Osteoblast (primary cell): Measurements from ENCODE around the gene KCNQ5. TPM values are rescaled to one million over a fixed set of nuclear protein-coding genes. Genes with fewer than 3 reads are reported as not detected.

Source experiments
- DNase-seq: peaks from one replicate; pipeline ENCODE4 v3.0.0; 2011; ENCODE audit warnings: low spot score, mixed read lengths; ENCODE audit not compliant: insufficient read length; ENCODE audit errors: missing footprints
- H2AFZ ChIP-seq: 2 replicates; pipeline ENCODE4 v1.6.0; 2011; ENCODE audit warnings: mild to moderate bottlenecking, low read length
- H3K27ac ChIP-seq: 2 replicates; pipeline ENCODE4 v1.5.1; 2011; ENCODE audit warnings: mild to moderate bottlenecking, low read depth, low read length, moderate library complexity
- H3K27me3 ChIP-seq: 2 replicates; pipeline ENCODE4 v1.6.0; 2012; ENCODE audit warnings: mild to moderate bottlenecking, control low read depth, inconsistent platforms, low read length, moderate library complexity; ENCODE audit not compliant: insufficient read depth
- H3K36me3 ChIP-seq: 2 replicates; pipeline ENCODE4 v1.5.1; 2011; ENCODE audit warnings: mild to moderate bottlenecking, low read length, control low read depth, moderate library complexity; ENCODE audit not compliant: insufficient read depth
- H3K4me1 ChIP-seq: 2 replicates; pipeline ENCODE4 v1.5.1; 2011; ENCODE audit warnings: mild to moderate bottlenecking, low read length, control low read depth, moderate library complexity; ENCODE audit not compliant: insufficient read depth
- H3K4me2 ChIP-seq: 2 replicates; pipeline ENCODE4 v1.6.0; 2011; ENCODE audit warnings: mild to moderate bottlenecking, low read length; ENCODE audit not compliant: insufficient read depth
- H3K4me3 ChIP-seq: fragments of 200-600 bp; sonication (generic); 3 replicates; pipeline ENCODE4 v1.5.1; 2012; ENCODE audit warnings: mild to moderate bottlenecking, low read length, inconsistent platforms; ENCODE audit not compliant: insufficient read depth
- H3K79me2 ChIP-seq: 2 replicates; pipeline ENCODE4 v1.6.0; 2012; ENCODE audit warnings: mild to moderate bottlenecking, low read length, control low read depth, inconsistent platforms; ENCODE audit not compliant: insufficient read depth
- H3K9me3 ChIP-seq: 2 replicates; pipeline ENCODE4 v1.5.1; 2011; ENCODE audit warnings: low read depth, low read length, control low read depth
- H4K20me1 ChIP-seq: 2 replicates; pipeline ENCODE4 v1.6.0; 2012; ENCODE audit warnings: mild to moderate bottlenecking, low read length, control low read depth; ENCODE audit not compliant: insufficient read depth
- CTCF ChIP-seq: IDR thresholded peaks from 2 replicates; pipeline ENCODE4 v1.5.1; 2011; ENCODE audit warnings: mild to moderate bottlenecking, low read depth, low read length, moderate library complexity; ENCODE audit errors: extremely low read depth
- total RNA-seq: library from RNA; depleted of rRNA; stranded (reverse); fragments of >200 nt; gene quantifications from 2 replicates; pipeline ENCODE4 v1.2.3, GENCODE V29; 2012

KCNQ5 gene
- total RNA-seq, 1 donor, result 4.0 TPM

DNA sequence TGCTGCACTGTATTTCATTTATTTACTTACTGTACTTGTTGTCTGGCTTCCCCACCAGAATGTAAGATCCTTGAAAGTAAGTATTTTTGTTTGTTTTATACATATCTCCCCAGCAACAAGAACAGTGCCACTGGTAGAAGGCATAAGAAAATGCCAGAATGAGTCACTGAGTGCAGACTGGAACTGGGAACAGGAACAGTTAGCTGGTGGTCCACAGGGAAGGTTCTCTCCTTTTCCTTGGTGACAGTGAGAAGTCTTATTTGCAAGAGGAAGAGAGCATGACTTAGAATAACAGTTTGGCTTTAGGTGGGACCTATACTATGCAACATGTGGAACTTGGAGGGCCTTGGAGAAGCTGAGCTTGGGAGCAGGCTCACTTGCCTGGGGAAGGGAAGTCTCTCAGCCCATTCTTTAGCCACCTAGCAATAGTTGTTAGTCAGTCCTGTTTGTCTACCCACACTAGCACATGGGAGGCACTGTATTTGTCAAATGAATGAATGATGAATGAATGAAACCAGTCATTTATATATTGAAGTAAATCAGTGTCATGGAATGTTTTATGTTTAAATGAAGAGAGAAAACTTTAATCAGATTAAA lies 203.5 kb downstream of the KCNQ5 start:
- H3K4me2 ChIP-seq, result peak overlapping the region; percentile 46
- H2AFZ ChIP-seq, result no peak overlapping the region
- peaks cover 16% of the 10 kb centered on the region for H3K4me1 ChIP-seq
- no peaks in the 10 kb centered on the region for H3K79me2 ChIP-seq
- H3K9me3 ChIP-seq, result no peaks in the 10 kb centered on the region
- no peaks in the 10 kb centered on the region for H4K20me1 ChIP-seq
- no peaks in the 10 kb centered on the region for H3K36me3 ChIP-seq
- no peak for DNase-seq
- H3K27ac ChIP-seq, result peak overlapping the region; percentile 74
- H3K27me3 ChIP-seq, result no peaks in the 10 kb centered on the region
- no peak for TF ChIP-seq CTCF
- no peak overlapping the region for H3K4me3 ChIP-seq

DNA sequence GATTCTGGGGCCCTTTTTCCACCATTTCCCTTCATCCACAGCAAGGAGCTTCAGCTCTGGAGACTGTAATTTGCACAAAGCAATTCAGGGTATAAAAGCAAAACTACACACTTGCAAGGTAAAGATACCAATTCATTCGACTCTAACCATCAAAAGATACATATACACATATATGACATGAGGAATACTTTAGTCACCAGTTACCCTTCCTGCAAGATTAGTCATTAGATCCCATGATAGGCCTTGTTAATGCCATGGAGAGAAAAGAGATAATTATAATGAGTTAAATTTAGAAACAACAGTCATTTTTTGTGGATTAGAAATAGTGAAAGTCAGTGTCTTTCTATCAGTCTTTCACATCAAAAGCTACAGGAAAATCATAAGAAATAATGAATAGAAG lies 204.2 kb downstream of the KCNQ5 start:
- H3K4me3 ChIP-seq, result no peak overlapping the region
- no peak overlapping the region for H2AFZ ChIP-seq
- no peaks in the 10 kb centered on the region for H3K79me2 ChIP-seq
- no peaks in the 10 kb centered on the region for H3K9me3 ChIP-seq
- peaks cover 16% of the 10 kb centered on the region for H3K4me1 ChIP-seq
- peak overlapping the region; percentile 46 for H3K4me2 ChIP-seq
- peak overlapping the region; percentile 74 for H3K27ac ChIP-seq
- DNase-seq, result no peak
- no peaks in the 10 kb centered on the region for H3K36me3 ChIP-seq
- no peak for TF ChIP-seq CTCF
- no peaks in the 10 kb centered on the region for H3K27me3 ChIP-seq
- H4K20me1 ChIP-seq, result no peaks in the 10 kb centered on the region

DNA sequence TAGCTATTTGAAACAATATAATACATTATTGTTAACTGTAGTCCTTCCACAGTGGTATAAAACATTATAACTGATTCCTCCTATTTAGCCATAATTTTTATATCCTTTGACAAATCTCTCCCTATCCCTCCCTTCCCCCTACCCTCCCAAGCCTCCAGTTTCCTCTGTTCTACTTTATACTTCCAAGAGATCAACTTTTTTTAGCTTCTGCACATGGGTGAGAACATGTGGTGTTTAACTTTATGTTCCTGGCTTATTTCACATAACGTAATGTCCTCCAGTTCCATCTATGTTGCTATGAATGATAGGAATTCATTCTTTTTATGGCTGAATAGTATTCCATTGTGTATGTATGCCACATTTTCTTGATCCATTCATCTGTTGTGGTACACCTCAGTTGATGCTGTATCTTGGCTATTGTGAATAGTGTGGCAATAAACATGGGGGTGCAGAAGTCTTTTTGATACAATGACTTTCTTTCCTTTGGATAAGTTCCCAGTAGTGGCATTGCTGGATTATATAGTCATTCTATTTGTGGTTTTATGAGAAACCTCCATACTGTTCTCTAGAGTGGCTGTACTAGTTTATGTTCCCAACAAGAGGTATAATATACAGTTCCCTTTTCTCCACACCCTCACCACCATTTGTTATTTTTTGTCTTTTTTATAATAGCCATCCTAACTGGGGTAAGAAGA lies 205.0 kb downstream of the KCNQ5 start:
- Histone ChIP-seq H3K79me2 (no peaks in the 10 kb centered on the region), H4K20me1 (no peaks in the 10 kb centered on the region), H3K4me1 (peaks cover 16% of the 10 kb centered on the region), H3K27ac (peak overlapping the region; percentile 74), H3K36me3 (no peaks in the 10 kb centered on the region), H3K4me2 (no peak overlapping the region), H3K4me3 (no peak overlapping the region), H3K27me3 (no peaks in the 10 kb centered on the region), H2AFZ (no peak overlapping the region), H3K9me3 (no peaks in the 10 kb centered on the region)
- no peak for DNase-seq
- no peak for TF ChIP-seq CTCF

- no peaks in the 10 kb centered on the region for H3K9me3 ChIP-seq
- no peak for TF ChIP-seq CTCF
- DNase-seq, result no peak
Measured at GRCh38 chr6:72828904-72829303, 207.0 kb downstream of the KCNQ5 start.

More at GRCh38 chr6:72828904-72829303, 207.0 kb downstream of the KCNQ5 start:
- Histone ChIP-seq H3K27ac (no peak overlapping the region), H3K4me1 (peaks cover 18% of the 10 kb centered on the region), H3K27me3 (no peaks in the 10 kb centered on the region), H3K36me3 (no peaks in the 10 kb centered on the region), H2AFZ (no peak overlapping the region), H3K79me2 (no peaks in the 10 kb centered on the region), H4K20me1 (no peaks in the 10 kb centered on the region), H3K4me2 (no peak overlapping the region), H3K4me3 (no peak overlapping the region)
